Stimulated activated CD4-positive, alpha-beta T cell treated with anti-CD3 and anti-CD28 coated beads, Interleukin-2, amount 100 ng/mL, for 48 hours (primary cell): ENCODE results near the gene RABGAP1L.
"Not testable (repeated sequence)": the region's sequence is repeated elsewhere in the genome, so short reads cannot be mapped to it uniquely, and the experiment has no call there.

ENCODE experiments used
- DNase-seq, 2 donors: peaks; one replicate each; pipeline ENCODE4 v3.0.0-alpha.2; 2020

RABGAP1L gene

DNA sequence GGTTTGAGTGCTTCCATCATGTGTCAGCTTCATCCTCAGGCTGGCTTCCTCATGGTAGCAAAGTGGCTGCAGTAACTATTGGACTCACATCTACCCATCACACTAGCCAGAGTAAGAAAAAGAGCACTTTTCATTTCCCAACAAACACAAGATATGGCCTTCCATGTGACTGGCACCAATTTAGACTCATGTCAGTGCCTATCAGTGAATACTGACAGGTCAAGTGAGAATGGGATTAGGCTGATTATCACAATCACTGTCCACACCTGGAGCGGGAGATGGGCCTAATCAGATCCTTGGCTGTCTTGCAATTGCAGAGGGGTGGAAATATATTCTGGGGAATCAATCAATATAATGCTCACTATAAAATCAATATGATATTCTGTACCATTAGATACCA, 2.9 kb upstream of the RABGAP1L start:
- DNase-seq: no peak

DNA sequence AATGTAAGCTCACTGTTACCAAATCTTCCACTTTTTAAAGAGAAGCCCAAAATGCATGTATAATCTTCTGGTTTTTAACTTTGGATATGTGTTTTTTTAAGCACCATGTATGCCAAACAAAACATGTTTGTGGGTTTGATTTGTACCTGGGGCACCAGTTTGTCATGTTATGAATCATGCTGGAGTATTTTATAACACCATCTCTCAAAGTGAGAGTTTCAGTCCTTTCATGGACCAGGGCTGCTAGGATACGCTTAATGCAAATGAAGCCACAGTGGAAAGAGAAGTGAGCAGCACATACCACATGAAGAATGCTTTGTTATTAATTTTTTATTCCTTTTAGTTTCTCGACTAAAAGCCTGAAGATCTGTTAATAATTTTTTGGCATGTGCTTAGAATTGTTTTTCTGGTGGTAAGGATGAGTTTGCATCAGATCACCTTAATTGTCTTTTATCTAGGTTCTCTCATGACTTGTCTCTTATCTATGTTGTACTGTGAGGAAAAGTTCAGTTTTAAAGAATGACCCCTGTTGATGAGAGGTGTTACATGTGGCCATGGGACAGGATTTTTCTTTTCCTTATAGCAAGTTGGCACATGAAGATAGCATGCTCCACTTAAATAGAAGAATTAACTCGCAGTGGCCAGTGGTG, 2.0 kb upstream of the RABGAP1L start:
- peak; percentile 13 to 24 for DNase-seq

DNA sequence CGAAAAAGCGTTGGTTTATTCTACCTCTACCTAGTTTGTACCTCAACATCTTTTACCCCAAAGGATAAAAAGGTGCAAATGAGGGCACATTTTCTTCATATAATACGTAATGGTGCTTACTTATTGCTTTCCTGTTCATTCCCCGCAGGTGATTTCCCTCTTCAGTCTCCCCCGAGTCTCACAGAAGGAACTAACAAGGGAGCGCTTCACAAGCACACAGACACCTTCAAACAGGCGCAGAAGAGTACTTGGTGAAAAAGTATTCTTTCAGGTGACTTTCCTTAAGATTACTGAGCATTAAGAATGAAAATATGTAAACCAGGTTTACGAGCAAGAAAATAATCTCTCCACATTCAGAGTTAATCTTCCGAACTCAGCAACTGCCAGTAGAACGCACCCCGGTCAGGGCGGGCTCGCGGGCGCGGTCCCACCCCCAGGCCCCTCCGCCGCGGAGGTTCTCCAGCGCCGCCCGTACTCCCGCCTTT, 511 bp upstream of the RABGAP1L start:
- no peak for DNase-seq

DNA sequence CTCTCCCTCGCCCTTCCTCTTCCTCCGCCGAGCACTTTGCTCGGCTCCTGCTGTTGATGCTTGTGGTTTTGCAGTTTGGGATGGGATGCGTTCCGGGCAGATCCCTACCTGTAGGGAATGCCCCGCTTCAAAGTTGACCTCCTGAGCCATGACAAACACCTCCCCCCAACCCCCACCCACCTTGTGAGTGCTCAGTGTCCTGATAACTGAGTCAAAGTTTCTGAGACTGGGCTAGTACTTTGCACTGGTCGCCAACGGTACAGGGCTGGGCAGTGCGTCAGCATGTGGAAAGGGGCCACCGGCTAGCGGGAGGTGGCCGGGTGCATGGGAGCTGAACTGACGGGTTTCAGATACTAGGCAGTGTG, 771 bp downstream of the RABGAP1L start:
- DNase-seq: peak; percentile 13 to 20

DNA sequence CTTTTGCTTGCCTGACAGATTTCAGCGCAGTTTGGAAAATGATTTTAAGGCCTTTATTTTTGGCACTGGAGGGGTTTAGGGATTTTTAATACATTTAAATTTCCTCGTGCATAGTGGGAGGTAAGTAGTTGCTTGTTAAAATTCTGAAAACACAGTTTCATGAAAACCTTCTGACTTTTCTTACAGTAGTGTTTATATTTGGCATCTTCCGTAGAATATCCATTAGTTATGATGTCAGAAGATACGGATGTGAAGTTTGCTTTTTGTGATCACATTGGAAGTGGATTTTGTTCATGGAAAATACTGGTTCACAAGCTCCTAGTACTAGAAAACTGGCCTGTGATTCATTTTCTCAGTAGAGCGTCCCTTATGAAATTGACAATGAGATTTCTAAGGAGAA, 1.3 kb downstream of the RABGAP1L start:
- DNase-seq: no peak

DNA sequence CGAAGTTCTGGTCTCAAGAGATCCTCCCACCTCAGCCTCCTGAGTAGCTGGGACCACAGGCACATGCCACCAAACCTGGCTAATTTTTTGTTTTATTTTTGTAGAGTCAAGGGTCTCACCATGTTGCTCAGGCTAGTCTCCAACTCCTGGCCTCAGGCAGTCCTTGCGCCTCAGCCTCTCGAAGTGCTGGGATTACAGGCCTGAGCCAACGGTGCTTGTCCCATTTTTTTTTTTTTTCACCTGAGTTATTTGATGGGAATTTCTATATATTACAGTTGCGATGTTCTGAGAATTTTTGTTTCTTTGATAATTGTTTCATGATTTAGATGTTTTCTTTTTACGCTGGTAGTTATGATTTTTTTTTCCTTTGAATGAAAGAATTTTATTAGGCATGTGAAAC, 2.5 kb downstream of the RABGAP1L start:
- DNase-seq: no peak

DNA sequence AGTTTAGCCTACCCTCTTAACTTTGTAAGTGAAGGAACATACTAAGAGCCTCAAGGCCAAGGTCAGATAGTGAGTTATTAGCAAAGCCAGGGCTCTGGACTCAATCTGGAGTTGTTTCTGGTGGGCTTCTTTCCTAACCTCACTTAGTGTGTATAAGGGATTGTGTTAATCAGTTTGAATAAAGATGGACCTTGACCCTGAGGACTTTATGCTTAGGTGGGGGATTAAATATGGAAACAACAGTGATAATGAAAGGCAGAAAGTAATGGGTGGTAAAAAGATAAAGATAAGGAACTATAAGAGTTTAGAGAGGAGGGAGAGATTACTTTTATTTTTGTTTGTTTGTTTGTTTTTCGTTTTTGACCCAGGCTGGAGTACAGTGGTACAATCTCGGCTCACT, 5.5 kb downstream of the RABGAP1L start:
- DNase-seq: no peak

DNA sequence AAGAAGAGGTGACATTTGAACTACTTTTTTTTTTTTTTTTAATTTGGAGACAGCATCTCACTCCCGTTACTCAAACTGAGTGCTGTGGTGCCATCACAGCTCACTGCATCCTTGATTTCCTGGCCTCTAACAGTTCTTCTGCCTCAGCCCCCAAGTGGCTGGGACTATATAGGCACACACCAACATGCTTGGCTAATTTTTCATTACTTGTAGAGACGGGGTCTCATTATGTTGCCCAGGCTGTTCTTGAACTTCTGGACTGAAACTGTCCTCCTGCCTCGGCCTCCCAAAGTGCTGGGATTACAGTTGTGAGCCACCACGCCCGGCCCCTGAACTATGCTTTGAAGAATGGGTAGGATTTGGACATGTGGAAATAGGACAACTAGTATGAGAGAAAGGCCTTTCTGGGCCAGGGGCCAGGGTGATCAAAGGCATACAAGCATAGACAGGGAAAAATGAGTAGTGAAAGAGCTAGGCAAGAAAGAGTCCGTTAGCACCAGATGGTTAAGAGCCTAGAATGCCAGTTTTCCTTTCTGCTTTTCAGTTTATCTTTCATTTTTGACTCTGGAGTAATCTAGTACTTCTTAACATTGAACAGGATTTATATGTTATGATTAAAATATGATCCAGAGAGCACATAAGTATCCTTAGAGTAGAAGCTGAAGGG, 6.3 kb downstream of the RABGAP1L start:
- DNase-seq: no peak

DNA sequence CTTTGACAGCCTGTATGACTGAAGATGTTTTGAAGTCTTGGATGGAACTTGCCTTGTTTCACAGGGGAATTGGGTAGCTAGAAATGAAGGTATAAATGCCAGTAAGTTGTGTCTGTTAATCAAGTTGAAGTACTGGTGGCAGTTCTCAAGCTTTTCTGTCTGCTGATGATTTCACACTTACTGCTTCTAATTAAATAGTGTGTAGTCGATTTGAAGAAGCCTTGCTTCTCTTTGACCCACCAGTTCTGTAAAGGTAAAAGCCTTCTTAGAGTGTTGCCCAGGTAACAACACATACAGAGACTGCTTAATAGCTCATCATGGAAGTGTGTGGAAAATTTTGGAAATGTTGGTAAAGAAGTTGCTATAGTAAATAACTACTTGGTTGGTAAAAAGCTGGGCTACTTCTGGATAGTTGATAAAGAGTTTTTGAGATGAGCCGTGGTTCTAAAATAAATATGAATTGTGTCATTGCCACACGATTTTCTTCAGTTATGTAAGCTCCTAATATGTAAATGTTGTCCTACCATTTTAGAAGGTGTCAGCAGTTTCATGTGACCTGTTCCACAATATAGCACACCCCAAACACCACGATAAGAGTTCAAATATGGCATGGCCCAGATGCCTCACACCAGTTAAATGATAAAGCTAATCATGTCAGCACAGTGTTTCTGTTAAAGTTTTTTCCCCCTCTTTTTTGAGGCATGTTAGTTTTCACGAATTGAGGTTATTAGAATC, 7.4 kb downstream of the RABGAP1L start:
- no peak for DNase-seq

DNA sequence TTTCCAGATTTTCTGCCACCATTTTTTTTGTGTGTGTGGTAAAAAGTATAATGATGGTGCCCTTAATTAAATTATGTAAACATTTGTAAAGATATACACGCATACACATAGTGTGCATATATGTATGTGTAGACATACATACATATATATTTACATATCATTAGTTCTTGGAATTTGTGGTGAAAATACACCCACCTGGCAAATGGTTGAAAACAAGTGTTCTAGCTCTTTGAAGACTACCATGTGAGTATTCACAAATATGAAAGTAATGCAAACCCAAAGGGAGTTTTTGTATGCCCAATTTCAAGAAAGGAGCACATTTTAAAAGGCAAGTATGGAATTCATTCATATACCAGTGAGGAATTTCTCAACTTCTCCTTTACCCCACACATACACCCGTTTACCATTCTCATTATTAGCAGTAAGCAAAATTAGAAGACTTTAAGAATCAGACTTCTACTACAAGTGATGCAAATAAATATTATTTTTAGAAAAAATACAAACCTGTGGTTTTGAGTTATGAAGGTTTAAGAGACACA, 8.0 kb downstream of the RABGAP1L start:
- no peak for DNase-seq

DNA sequence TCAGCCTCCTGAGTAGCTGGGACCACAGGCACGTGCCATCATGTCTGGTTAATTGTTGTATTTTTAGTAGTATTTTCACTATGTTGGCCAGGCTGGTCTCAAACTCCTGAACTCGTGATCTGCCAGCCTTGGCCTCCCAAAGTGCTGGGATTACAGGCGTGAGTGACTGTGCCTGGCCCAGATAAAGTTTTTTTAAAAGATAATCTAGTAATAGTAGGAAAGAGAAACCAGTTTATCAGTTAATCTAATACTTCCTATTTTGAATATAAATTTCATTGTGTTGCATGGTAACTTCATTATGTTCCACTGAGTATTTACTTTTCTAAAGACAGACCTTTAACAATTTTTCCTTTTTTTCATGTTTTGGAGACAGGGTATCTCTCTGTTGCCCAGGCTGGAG, 10.0 kb downstream of the RABGAP1L start:
- DNase-seq: no peak

DNA sequence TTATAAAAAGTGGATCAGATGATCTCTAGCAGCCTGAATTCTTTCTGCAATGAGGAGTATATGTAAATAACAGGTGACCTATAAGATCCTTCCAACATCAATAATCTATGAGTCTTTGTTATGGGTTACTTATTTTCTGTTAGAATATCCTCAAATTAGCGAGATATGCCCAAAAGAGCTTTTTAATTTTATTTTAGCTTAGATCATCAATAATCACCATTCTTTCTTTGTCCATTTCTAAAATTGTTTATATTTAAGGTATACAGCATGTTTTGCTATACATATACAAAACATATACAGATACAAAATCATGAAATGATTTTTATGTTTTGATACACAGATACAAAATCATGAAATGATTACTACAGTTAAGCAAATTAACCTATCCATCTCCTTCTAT, 11.8 kb downstream of the RABGAP1L start:
- no peak for DNase-seq

DNA sequence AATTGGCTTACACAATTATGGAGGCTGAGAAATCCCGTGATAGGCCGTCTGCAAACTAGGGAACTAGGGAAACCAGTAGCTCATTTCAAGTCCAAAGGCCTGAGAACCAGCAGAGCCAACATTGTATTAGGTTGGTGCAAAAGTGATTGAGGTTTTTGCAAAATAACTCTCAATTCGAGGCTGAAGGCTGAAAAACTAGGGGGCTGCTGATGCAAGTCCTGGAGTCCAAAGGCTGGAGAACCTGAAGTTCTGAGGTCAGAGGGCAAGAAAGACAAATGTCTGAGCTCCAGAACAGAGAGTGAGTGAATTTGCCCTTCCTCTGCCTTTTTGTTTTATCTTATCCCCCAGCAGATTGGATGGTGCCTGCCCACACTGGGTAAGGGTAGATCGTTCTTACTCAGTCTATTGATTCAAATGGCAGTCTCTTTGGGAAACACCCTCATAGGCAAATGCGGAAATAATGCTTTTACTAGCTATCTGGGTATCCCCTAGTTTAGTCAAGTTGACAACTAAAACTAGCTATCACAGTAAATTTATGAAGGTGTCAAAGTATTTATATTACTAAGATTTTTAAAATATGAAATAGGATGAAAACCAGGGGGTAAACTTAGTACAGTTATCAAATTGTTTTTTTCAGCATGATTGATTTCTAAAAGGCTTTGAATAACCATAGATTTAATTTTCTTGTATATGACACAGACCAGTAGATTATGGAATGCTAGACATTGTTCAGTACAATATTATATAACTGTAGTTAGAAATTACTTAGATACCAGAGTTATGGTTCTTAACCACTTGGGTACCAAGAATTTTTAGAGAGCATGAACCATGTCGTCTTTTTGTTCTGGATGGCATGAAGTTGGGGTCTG, 15.4 kb downstream of the RABGAP1L start:
- no peak for DNase-seq

DNA sequence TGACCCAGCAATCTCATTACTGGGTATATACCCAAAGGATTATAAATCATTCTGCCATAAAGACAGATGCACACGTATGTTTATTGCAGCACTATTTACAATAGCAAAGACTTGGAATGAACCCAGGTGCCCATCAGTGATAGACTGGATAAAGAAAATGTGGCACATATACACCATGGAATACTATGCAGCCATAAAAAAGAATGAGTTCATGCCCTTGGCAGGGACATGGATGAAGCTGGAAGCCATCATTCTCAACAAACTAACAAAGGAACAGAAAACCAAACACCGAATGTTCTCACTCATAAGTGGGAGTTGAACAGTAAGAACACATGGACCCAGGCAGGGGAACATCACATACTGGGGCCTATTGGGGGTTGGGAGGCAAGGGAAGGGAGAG, 19.1 kb downstream of the RABGAP1L start:
- not testable (repeated sequence) for DNase-seq

DNA sequence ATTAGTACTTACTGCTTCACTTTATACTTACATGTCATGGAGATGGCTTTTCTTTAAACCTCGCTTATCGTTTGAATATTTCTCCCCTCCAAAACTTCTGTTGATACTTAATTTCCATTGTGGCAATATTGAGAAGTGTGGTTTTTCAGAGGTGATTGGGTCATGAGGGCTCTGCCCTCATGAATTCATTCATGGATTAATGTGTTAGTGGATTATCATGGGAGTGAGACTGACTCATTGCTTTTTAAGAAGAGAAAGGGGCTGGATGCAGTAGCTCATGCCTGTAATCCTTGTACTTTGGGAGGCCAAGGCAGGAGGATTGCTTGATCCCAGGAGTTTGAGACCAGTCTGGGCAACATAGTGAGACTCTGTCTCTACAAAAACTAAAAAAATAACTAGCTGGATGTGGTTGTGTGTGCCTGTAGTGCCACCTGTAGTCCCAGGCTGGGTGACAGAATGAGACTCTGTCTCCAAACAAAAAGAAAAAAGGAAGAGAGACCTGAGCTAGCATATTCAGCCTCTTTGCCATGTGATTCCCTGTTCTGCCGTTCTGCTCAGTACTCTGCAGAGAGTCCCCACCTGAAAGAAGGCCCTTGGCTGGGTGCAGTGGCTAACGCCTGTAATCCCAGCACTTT, 30.2 kb downstream of the RABGAP1L start:
- no peak for DNase-seq

DNA sequence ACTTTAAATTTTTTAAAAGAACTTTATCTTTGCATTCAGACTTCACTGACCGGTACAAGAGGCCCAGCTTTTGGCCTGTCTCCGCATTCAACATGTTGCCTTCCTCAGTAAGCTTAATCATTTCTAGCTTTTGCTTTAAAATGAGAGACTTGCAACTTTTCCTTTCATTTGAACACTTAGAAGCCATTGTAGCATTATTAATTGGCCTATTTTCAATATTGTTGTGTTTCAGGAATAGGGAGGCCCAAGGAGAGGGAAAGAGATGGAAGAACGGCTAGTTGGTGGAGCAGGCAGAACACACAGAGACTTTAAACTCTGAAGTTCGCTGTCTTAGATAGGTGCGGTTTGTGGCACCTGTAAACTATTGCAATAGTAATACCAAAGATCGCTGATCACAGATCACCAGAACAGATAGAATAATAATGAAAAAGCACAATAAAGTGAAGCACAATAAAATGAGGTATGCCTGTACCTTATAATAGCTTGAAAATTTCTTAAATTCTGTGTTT, 31.4 kb downstream of the RABGAP1L start:
- no peak for DNase-seq

DNA sequence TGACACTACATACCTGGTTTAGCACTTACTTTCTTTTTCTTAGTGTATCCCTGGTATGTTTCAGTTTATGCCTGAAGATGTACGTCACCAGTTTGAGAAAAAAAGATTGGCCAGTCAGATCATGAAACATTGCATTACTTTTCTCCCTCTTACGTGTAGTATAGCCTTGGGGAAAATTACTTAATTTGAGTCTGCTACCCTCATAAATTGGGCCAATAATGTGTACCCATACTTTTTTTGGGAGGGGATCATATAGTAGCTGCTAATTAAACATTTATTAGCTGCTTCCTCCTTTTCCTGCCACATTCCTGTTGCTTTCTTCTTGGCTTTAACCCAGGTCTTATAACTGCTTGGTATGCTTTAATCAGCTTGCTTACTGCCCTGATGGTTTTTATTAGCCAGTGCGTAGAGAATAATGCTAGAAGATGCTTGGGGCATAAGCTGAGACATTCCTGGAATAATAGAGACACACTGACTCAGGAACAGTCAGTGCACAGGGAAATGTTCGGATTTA, 32.1 kb downstream of the RABGAP1L start:
- DNase-seq: no peak

DNA sequence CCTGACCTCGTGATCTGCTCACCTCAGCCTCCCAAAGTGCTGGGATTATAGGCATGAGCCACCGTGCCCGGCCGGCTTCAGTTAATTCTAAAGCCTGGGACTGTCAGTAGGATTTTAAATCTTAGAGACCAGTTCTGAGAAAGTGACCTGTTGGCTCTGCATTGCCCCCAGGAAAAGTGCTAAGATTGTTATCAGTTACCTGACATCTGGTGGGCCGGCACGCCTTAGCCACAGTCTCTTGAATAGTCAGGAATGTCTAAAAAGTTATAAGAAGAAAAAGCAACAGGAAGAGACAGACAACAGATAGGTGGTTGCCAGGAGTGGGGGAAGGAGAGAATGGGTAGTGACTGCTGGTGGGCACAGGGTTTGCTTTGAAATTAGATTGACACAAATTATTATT, 35.1 kb downstream of the RABGAP1L start:
- DNase-seq: no peak

DNA sequence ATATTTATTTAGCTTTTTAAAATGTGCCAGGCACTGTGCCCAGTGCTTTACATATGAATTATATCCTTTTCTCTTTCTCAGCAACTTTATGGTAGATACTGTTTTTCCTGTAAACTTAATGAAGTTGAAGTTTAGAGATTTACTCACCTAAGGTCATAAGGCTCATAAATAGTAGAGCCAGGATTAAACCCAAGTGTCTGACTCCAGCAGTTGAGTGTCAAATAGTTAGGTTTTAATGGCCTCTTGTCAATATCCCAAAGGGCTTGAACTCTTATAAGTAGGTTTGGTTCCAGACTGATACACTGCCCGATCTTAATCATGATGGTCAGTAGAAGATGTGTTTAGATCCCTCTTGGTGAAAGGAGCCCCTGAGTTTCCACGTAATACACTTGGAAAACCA, 37.8 kb downstream of the RABGAP1L start:
- DNase-seq: no peak

DNA sequence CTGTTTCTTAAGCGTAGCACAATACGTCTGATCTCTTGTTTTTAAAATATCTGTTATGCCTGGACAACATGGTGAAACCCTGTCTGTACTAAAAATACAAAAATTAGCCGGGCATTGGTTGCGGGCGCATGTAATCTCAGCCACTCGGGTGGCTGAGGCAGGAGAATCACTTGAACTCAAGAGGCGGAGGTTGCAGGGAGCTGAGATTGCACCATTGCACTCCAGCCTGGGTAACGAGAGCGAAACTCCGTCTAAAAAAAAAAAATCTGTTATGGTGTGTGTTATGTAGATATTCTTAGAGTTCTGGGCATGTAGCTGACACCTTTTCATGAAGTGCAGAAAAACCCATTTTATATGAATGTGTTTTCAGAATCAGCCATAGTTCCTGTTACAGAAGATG, 38.2 kb downstream of the RABGAP1L start:
- DNase-seq: no peak

DNA sequence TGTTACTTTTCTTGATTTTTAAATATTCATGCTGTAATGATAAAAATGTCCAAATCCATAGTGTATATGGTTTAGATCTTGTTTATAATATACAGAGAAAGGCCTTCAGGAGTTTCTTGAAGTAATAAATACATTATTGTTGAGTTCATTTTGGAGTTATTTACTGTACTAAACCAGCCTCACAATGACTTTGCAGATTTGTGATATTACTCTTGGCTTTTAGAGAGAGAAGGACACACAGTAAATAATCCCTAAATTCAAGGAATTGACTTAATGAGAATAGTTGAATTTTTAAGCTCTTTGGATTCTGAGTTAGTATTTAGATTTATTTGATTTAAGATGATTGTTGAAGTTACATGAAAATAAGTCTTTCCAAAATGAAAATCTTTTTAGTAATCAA, 38.9 kb downstream of the RABGAP1L start:
- no peak for DNase-seq

DNA sequence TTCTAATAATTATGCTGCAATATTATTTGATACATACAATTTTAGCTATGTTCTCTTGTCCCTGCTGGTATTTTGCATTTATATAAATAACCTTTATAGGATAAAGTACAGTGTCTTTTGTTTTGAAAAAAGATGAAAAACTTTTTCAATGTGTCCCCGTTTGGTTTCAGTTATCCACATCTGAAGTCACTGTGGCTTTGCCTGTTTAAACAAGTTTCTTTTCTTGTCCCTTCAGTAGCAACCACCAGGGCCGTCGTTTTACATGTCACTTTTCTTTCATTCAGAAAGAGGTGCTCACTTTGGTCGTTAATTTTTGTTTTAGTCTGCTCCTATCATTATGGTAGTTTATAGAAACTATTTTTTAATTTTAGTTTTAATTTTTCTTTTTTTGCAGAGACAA, 41.4 kb downstream of the RABGAP1L start:
- DNase-seq: no peak
